ENCODE results near the gene UQCRC2. TPM values are rescaled to one million over a fixed set of nuclear protein-coding genes. Genes with fewer than 3 reads are reported as not detected.

The UQCRC2 gene
- total and polyA plus RNA-seq, 11 donors, result 153 to 1,082 (median 700) TPM

DNA sequence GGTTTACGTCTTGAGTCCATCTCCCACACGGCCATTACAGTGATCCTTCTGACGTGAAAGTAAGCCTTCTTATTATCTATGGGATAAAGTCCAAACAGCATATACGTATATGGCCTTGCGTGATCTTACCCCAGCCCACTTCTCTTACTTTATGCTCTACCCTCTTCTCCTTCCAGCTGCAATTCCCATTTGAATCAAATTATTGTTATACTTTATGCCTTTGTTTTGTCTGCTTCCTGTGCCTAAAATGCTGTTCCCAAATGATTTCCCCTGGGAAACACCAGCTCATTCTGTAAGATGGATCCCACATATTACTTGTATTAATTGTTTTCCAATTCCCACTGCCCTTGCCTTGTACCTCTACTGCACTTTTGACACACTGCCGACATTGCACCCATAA, 11.2 kb downstream of the UQCRC2 start:
- peak in 1 of 4 donors; percentile 76 for ATAC-seq

GRCh38 chr16:21971856-21972255, 18.7 kb downstream of the UQCRC2 start:
- Histone ChIP-seq H3K4me1 (no peaks in the 10 kb centered on the region), H3K9me3 (no peaks in the 10 kb centered on the region), H3K27ac (no peak overlapping the region), H3K4me3 (no peak overlapping the region), H3K36me3 (peaks cover 15 to 100% (median 100%) of the 10 kb centered on the region in 9 donors), H3K27me3 (no peaks in the 10 kb centered on the region)
- TF ChIP-seq POLR2A (IDR thresholded peaks at IDR 0.05), result no peak
- no peak for TF ChIP-seq CTCF (IDR thresholded peaks at IDR 0.05)
- no peak for DNase-seq
- ATAC-seq, result no peak
- 88 to 96% (median 91%) methylated on average over 4 of the region's 4 CpGs for WGBS, 4 donors
- intact Hi-C loops (cut with DNase I), result loop anchor here in 1 of 10 donors (2.0 kb wide), 1 partner anchor 21 kb away; no protein-coding TSS in a partner anchor

More for the DNA sequence above, 11.2 kb downstream of the UQCRC2 start:
- Histone ChIP-seq H3K9me3 (no peaks in the 10 kb centered on the region), H3K36me3 (peaks cover 4 to 100% (median 100%) of the 10 kb centered on the region in 9 donors), H3K4me1 (peaks cover 0 to 20% (median 3%) of the 10 kb centered on the region in 12 donors), H3K4me3 (no peak overlapping the region), H3K27ac (peak overlapping the region in 9 of 12 donors; percentile 6 to 67 (median 41)), H3K27me3 (no peaks in the 10 kb centered on the region)
- no peak for TF ChIP-seq POLR2A (IDR thresholded peaks at IDR 0.05)
- TF ChIP-seq CTCF (IDR thresholded peaks at IDR 0.05), result no peak
- DNase-seq, result no peak
- intact Hi-C loops (cut with DNase I), result loop anchor here in 1 of 10 donors (2.0 kb wide), 1 partner anchor 20 kb away; no protein-coding TSS in a partner anchor
- WGBS, 4 donors, result 55 to 66% (median 58%) methylated on average over 6 of the region's 6 CpGs

DNA sequence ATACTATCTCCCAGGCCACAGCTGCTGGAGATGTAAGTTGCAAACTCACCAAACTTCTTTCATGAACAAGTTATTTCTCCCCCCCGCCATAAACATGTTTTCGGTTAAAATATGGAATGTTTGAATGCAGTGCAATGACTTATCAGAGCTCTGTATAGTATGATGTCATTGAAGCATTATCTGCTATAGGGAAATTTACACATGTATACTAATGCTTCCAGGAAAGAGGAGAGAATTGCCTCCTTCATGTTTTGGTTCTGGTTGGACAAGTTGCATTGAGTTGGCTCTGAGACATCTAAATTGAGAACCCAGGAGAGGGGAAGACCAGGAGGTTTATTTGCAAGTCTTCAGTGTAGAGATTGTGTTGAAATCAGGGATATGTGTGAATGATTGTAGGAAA, 20.8 kb downstream of the UQCRC2 start:
- WGBS, 4 donors, result 95 to 96% (median 96%) methylated on average over 2 of the region's 2 CpGs

GRCh38 chr16:21980032-21980431, 26.9 kb downstream of the UQCRC2 start:
- DNase-seq (no peak), ATAC-seq (no peak)
- no peak overlapping the region for H3K4me3 ChIP-seq
- no peak for TF ChIP-seq CTCF (IDR thresholded peaks at IDR 0.05)
- no peak for TF ChIP-seq POLR2A (IDR thresholded peaks at IDR 0.05)
- intact Hi-C loops (cut with DNase I), result no loop called here
- no peaks in the 10 kb centered on the region for H3K9me3 ChIP-seq
- H3K27ac ChIP-seq, result no peak overlapping the region
- WGBS, 4 donors, result 82 to 93% (median 86%) methylated on average over 2 to 4 of the region's 4 CpGs
- no peaks in the 10 kb centered on the region for H3K27me3 ChIP-seq
- H3K36me3 ChIP-seq, result peaks cover 9 to 100% (median 98%) of the 10 kb centered on the region in 9 donors
- peaks cover 0 to 3% (median 0%) of the 10 kb centered on the region in 12 donors for H3K4me1 ChIP-seq

More for the DNA sequence above, 20.8 kb downstream of the UQCRC2 start:
- TF ChIP-seq POLR2A (IDR thresholded peaks at IDR 0.05), result no peak
- TF ChIP-seq CTCF (IDR thresholded peaks at IDR 0.05), result no peak
- Histone ChIP-seq H3K9me3 (no peaks in the 10 kb centered on the region), H3K27ac (no peak overlapping the region), H3K4me1 (no peaks in the 10 kb centered on the region), H3K36me3 (peaks cover 15 to 100% (median 100%) of the 10 kb centered on the region in 9 donors), H3K27me3 (no peaks in the 10 kb centered on the region), H3K4me3 (no peak overlapping the region)
- intact Hi-C loops (cut with DNase I), result loop anchor here in 1 of 10 donors (2.0 kb wide), 1 partner anchor 19 kb away; no protein-coding TSS in a partner anchor
- ATAC-seq (no peak), DNase-seq (no peak)
